Caco-2 (cell line): ENCODE results near the gene ADARB1. TPM values are rescaled to one million over a fixed set of nuclear protein-coding genes. Genes with fewer than 3 reads are reported as not detected.

ENCODE experiments used
- BruUV-seq: library from RNA; stranded (reverse); fragments of 400-500 nt; replicated peaks from 2 replicates; lab custom pipeline; 2021; lab: Mats Ljungman, UMichigan
- CTCF ChIA-PET: fragments of 300-600 bp; sonication (Branson Sonifier 250); formaldehyde crosslinking; loops from one replicate; lab custom pipeline; 2022; ENCODE audit warnings: antibody characterized with exemption; lab: Charles Lee
- POLR2A ChIA-PET: fragments of 300-600 bp; sonication (Branson Sonifier 250); formaldehyde crosslinking; loops from one replicate; lab custom pipeline; 2022; ENCODE audit warnings: antibody characterized with exemption; lab: Charles Lee
- DNase-seq, 2 experiments: peaks; one replicate each; pipeline versions ENCODE4 v3.0.0 to v3.0.0-alpha.2; 2020 to 2022
- H3K27me3 ChIP-seq: replicated peaks from 2 replicates; pipeline ENCODE4 v1.6.0; 2011; ENCODE audit warnings: low read length; ENCODE audit not compliant: control insufficient read depth, insufficient read depth
- H3K36me3 ChIP-seq: 2 replicates; pipeline ENCODE4 v1.5.1; 2011; ENCODE audit warnings: low read length; ENCODE audit not compliant: control insufficient read depth, insufficient read depth
- H3K4me1 ChIP-seq: fragments of 250-450 bp; sonication (Bioruptor Pico); 2 replicates; pipeline ENCODE4 v1.5.1; 2020; ENCODE audit warnings: mild to moderate bottlenecking
- H3K4me3 ChIP-seq: 2 replicates; pipeline ENCODE4 v1.5.1; 2011; ENCODE audit warnings: low read depth, mild to moderate bottlenecking, control low read depth, low read length
- H3K9me3 ChIP-seq: fragments of 250-450 bp; sonication (Bioruptor Pico); 2 replicates; pipeline ENCODE4 v1.5.1; 2020; ENCODE audit warnings: mild to moderate bottlenecking, moderate library complexity
- H3K27ac Mint-ChIP-seq: one replicate; pipeline ENCODE4 v1.8.0; 2022; ENCODE audit warnings: mixed read lengths; ENCODE audit not compliant: unreplicated experiment
- H3K27me3 Mint-ChIP-seq: one replicate; pipeline ENCODE4 v1.8.0; 2022; ENCODE audit warnings: mixed read lengths; ENCODE audit not compliant: insufficient read depth, unreplicated experiment
- H3K36me3 Mint-ChIP-seq: one replicate; pipeline ENCODE4 v1.8.0; 2022; ENCODE audit warnings: mild to moderate bottlenecking, mixed read lengths; ENCODE audit not compliant: insufficient read depth, unreplicated experiment
- H3K4me1 Mint-ChIP-seq: one replicate; pipeline ENCODE4 v1.8.0; 2022; ENCODE audit warnings: low read depth, mixed read lengths; ENCODE audit not compliant: unreplicated experiment
- H3K4me3 Mint-ChIP-seq: one replicate; pipeline ENCODE4 v1.8.0; 2022; ENCODE audit warnings: mild to moderate bottlenecking, moderate library complexity, mixed read lengths; ENCODE audit not compliant: unreplicated experiment
- H3K9me3 Mint-ChIP-seq: one replicate; pipeline ENCODE4 v1.8.0; 2022; ENCODE audit warnings: mixed read lengths; ENCODE audit not compliant: unreplicated experiment
- CTCF ChIP-seq, 2 experiments: fragments of 200-600 bp in 1 of 2; IDR thresholded peaks; 1 replicate in 1 of 2; 2 replicates in 1 of 2; pipeline versions ENCODE4 v1.5.1 to v1.8.0; 2011 to 2022; ENCODE audit warnings: antibody characterized with exemption in 1 of 2, control low read depth in 1 of 2, inconsistent platforms in 1 of 2, low read depth in 1 of 2, low read length in 1 of 2, mild to moderate bottlenecking in 1 of 2, moderate library complexity in 1 of 2; ENCODE audit not compliant: insufficient read depth in 1 of 2, severe bottlenecking in 1 of 2, unreplicated experiment in 1 of 2
- intact Hi-C: fragments of 100-400 bp; cut with micrococcal nuclease; formaldehyde crosslinking; loops from one replicate; pipeline ENCODE4 v1.10.0; 2022; ENCODE audit not compliant: unreplicated experiment
- total RNA-seq: library from RNA; stranded (reverse); gene quantifications from 2 replicates; pipeline ENCODE4 v1.2.3, GENCODE V29; 2022

ADARB1 gene
- total RNA-seq, 1 experiment from 2014 or later, result 25.4 TPM

DNA sequence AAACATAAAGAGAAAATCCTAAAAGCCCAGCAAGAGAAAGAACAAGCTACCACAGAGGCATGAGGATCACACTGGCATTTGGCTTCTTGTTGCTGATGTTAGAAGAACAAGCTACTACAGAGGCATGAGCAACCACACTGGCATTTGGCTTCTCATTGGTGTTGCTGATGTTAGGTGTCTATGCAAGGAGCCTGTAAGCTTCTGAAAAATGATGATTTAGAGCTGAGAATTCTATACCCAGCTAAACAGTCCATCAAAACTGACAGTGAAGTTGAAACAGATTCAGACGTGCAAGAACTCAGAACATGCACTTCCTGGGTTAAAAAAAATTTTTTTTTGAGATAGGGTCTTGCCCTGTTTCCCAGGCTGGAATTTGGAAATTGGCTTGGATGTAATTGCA lies 37.8 kb upstream of the ADARB1 start:
- no peak overlapping the region for H3K4me3 Mint-ChIP-seq
- peaks cover 30% of the 10 kb centered on the region for H3K9me3 Mint-ChIP-seq
- no peaks in the 10 kb centered on the region for H3K4me1 Mint-ChIP-seq
- DNase-seq, result no peak
- no peaks in the 10 kb centered on the region for H3K27me3 Mint-ChIP-seq
- CTCF ChIA-PET, result no interaction called here
- H3K27me3 ChIP-seq, result no peaks in the 10 kb centered on the region
- intact Hi-C loops, result no loop called here
- TF ChIP-seq CTCF (IDR thresholded peaks at IDR 0.05; ENCODE audit: insufficient read depth in 1 of 2, low read depth in 1 of 2, low read length in 1 of 2, severe bottlenecking in 1 of 2, unreplicated experiment in 1 of 2), result no peak
- H3K36me3 ChIP-seq, result no peaks in the 10 kb centered on the region
- POLR2A ChIA-PET, result no interaction called here
- no peak overlapping the region for H3K27ac Mint-ChIP-seq
- BruUV-seq, result no TSS peak
- no peak overlapping the region for H3K4me3 ChIP-seq
- H3K36me3 Mint-ChIP-seq, result peaks cover 4% of the 10 kb centered on the region
- peaks cover 20% of the 10 kb centered on the region for H3K9me3 ChIP-seq
- no peaks in the 10 kb centered on the region for H3K4me1 ChIP-seq

- DNase-seq, result no peak
- Mint-ChIP-seq H3K9me3 (peaks cover 42% of the 10 kb centered on the region), H3K4me3 (no peak overlapping the region), H3K36me3 (peaks cover 4% of the 10 kb centered on the region), H3K27me3 (no peaks in the 10 kb centered on the region), H3K27ac (no peak overlapping the region), H3K4me1 (peaks cover 9% of the 10 kb centered on the region)
- Histone ChIP-seq H3K4me3 (no peak overlapping the region), H3K36me3 (no peaks in the 10 kb centered on the region), H3K27me3 (no peaks in the 10 kb centered on the region), H3K9me3 (peaks cover 20% of the 10 kb centered on the region), H3K4me1 (no peaks in the 10 kb centered on the region)
- intact Hi-C loops, result no loop called here
- no TSS peak for BruUV-seq
- CTCF ChIA-PET, result no interaction called here
- POLR2A ChIA-PET, result no interaction called here
- no peak for TF ChIP-seq CTCF (IDR thresholded peaks at IDR 0.05; ENCODE audit: insufficient read depth in 1 of 2, low read depth in 1 of 2, low read length in 1 of 2, severe bottlenecking in 1 of 2, unreplicated experiment in 1 of 2)
Measured at GRCh38 chr21:45037986-45038385, 36.4 kb upstream of the ADARB1 start.

- POLR2A ChIA-PET, result no interaction called here
Measured at GRCh38 chr21:45039317-45040156, 34.8 kb upstream of the ADARB1 start.

More at GRCh38 chr21:45039317-45040156, 34.8 kb upstream of the ADARB1 start:
- Mint-ChIP-seq H3K9me3 (peaks cover 42% of the 10 kb centered on the region), H3K36me3 (peaks cover 4% of the 10 kb centered on the region), H3K27ac (no peak overlapping the region), H3K4me1 (peaks cover 9% of the 10 kb centered on the region), H3K27me3 (no peaks in the 10 kb centered on the region), H3K4me3 (no peak overlapping the region)
- H3K4me1 ChIP-seq, result no peaks in the 10 kb centered on the region
- intact Hi-C loops, result no loop called here
- no peak for DNase-seq
- no TSS peak for BruUV-seq
- CTCF ChIA-PET, result no interaction called here
- H3K27me3 ChIP-seq, result no peaks in the 10 kb centered on the region
- no peaks in the 10 kb centered on the region for H3K36me3 ChIP-seq
- peaks cover 20% of the 10 kb centered on the region for H3K9me3 ChIP-seq
- no peak overlapping the region for H3K4me3 ChIP-seq
- no peak for TF ChIP-seq CTCF (IDR thresholded peaks at IDR 0.05; ENCODE audit: insufficient read depth in 1 of 2, low read depth in 1 of 2, low read length in 1 of 2, severe bottlenecking in 1 of 2, unreplicated experiment in 1 of 2)
